GM10248 (cell line): ENCODE results near the gene ATP1A1.

Experiments
- CTCF ChIA-PET: fragments of 300-600 bp; sonication (Branson Sonifier 250); formaldehyde crosslinking; extraction: SDS; loops from one replicate; lab custom pipeline; 2021; ENCODE audit warnings: antibody characterized with exemption; lab: Yijun Ruan, JAX
- POLR2A ChIA-PET: fragments of 350-650 bp; sonication (Branson Sonifier 250); formaldehyde crosslinking; extraction: SDS; loops from one replicate; lab custom pipeline; 2020; ENCODE audit warnings: antibody characterized with exemption; lab: Yijun Ruan, JAX
- DNase-seq: peaks from one replicate; pipeline ENCODE4 v3.0.0; 2012; ENCODE audit errors: extremely low spot score
- CTCF ChIP-seq: IDR thresholded peaks from 2 replicates; pipeline ENCODE4 v1.5.1; 2012; ENCODE audit warnings: mild to moderate bottlenecking, low read depth; ENCODE audit errors: extremely low read depth, missing control alignments, control extremely low read depth

ATP1A1 gene

GRCh38 chr1:116413414-116413813 lies 40.4 kb downstream of the ATP1A1 start:
- TF ChIP-seq CTCF = no peak
- no peak for DNase-seq
- ChIA-PET CTCF (interaction anchor here (1.4 kb wide), 1 partner anchor 86 kb away, joined by 3 read pairs; no protein-coding TSS in a partner anchor), POLR2A (no interaction called here)

GRCh38 chr1:116414364-116414763 lies 41.3 kb downstream of the ATP1A1 start:
- ChIA-PET CTCF (no interaction called here), POLR2A (no interaction called here)
- TF ChIP-seq CTCF = no peak
- no peak for DNase-seq

GRCh38 chr1:116415200-116415698 lies 42.2 kb downstream of the ATP1A1 start:
- POLR2A ChIA-PET = no interaction called here
- DNase-seq = no peak
- CTCF ChIA-PET = no interaction called here
- no peak for TF ChIP-seq CTCF

GRCh38 chr1:116415699-116416533 lies 42.9 kb downstream of the ATP1A1 start:
- no peak for TF ChIP-seq CTCF
- no peak for DNase-seq
- CTCF ChIA-PET = interaction anchor here (1.2 to 5.3 kb wide), 4 partner anchors 10 to 68 kb away, joined by 3 to 35 read pairs (median 5); no protein-coding TSS in a partner anchor
- POLR2A ChIA-PET = no interaction called here

- POLR2A ChIA-PET = no interaction called here
- DNase-seq = no peak
- no peak for TF ChIP-seq CTCF
- CTCF ChIA-PET = interaction anchor here (1.2 to 5.3 kb wide), 6 partner anchors 11 to 396 kb away, joined by 3 to 35 read pairs (median 4); no protein-coding TSS in a partner anchor
These were observed 43.9 kb downstream of the ATP1A1 start for GRCh38 chr1:116416854-116417513.

GRCh38 chr1:116417678-116418077 lies 44.6 kb downstream of the ATP1A1 start:
- DNase-seq = no peak

More at GRCh38 chr1:116417678-116418077, 44.6 kb downstream of the ATP1A1 start:
- no peak for TF ChIP-seq CTCF
- ChIA-PET POLR2A (no interaction called here), CTCF (interaction anchor here (1.2 to 5.3 kb wide), 7 partner anchors 11 to 397 kb away, joined by 3 to 35 read pairs (median 4); no protein-coding TSS in a partner anchor)
